Peyer's patch (tissue), 4 donors: Measurements from ENCODE around the gene ARHGAP19.

Source experiments
- CTCF ChIP-seq, 6 experiments: fragments of 450-650 bp in 4 of 6; fragments of 200-600 bp in 2 of 6; sonication (generic) in 1 of 6; IDR thresholded peaks; one replicate each; pipeline ENCODE4 v1.5.1; 2017 to 2019; ENCODE audit warnings: antibody characterized with exemption in 6 of 6, mild to moderate bottlenecking in 3 of 6, moderate library complexity in 1 of 6
- POLR2A ChIP-seq, 2 donors: fragments of 450-650 bp; IDR thresholded peaks; one replicate each; pipeline ENCODE4 v1.5.1; 2017; ENCODE audit warnings: antibody characterized with exemption in 2 of 2, mild to moderate bottlenecking in 2 of 2, moderate library complexity in 2 of 2

GRCh38 chr10:97261183-97261582, 31.3 kb downstream of the ARHGAP19 start:
- no peak for TF ChIP-seq CTCF (IDR thresholded peaks at IDR 0.05)
- TF ChIP-seq POLR2A (IDR thresholded peaks at IDR 0.05), result no peak
